Activated CD4-positive, alpha-beta T cell treated with anti-CD3 and anti-CD28 coated beads for 48 hours (primary cell): Measurements from ENCODE around the gene OR1M1.

Experiments
- DNase-seq: peaks from one replicate; pipeline ENCODE4 v3.0.0-alpha.2; 2020

OR1M1 gene

GRCh38 chr19:9075064-9075949, 11.6 kb upstream of the OR1M1 start:
- peak; percentile 4 for DNase-seq

DNA sequence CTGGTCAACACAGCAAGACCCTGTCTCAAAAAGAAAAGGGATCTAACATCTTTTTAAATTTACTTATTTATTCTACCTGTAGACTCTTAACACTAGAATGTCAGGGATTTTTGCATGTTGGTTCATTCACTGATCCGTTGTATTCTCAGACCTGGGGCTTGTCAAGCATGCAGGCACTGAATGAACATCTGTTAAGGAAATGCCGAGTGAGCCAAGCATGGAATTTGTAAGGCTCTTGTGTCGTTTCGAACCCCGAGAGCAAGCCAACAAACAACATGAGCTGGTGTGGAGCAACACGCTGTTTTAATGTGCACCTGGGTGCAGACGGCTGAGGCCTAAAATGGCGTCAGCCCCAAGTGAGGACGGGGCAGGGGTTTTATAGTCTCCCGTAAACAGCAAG, 10.0 kb upstream of the OR1M1 start:
- DNase-seq, result no peak

GRCh38 chr19:9078651-9079050, 8.2 kb upstream of the OR1M1 start:
- DNase-seq, result no peak

- no peak for DNase-seq
These were observed 20.5 kb downstream of the OR1M1 start, which contains the start of gene OR7G2 for GRCh38 chr19:9107375-9107774. OR7G2 (minus strand) TSS chr19:9107475; CDS start chr19:9103243, 4,232 bp downstream.

DNA sequence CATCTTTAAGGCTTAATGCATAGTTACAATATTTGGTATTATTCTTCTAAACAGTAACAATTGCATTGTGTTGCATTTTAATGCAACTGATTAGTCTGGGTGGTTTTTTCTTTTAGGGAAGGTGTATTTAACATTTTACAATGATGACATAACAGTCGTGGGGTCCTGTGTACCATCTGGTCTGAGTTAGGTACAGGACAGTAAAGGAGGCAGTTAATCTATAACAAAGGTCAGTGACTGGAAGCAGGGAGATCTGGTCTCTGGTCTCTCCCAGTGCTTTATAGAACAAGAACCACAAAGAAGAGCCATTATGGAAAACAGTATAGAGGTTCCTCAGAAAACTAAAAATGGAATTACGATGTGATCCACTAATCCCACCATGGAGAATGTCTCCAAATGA, 23.1 kb downstream of the OR1M1 start:
- DNase-seq, result no peak

DNA sequence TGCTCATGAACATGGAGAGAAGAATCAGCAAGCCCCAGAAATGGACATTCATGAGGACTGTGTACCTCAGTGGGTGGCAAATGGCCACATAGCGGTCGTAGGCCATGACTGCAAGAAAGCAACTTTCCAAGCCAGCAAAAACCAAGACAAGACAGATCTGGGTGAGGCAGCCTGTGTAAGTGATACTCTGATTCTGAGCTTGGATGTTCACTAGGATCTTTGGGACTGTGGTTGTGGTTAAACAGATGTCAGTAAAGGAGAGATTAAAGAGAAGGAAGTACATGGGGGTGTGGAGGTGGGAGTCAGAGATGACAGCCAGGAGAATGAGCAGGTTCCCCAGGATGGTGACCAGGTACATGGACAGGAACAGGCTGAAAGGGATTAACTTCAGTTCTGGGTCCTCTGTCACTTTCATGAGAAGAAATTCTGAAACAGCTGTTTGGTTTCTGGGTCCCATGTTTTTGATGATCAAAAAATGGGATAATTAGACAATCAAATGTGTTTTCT, 28.5 kb downstream of the OR1M1 start, which contains the start of gene OR7G1:
TSS of gene OR7G1 (minus strand) at position 457 of the 507 bp plus-strand sequence. CDS start at position 457, 0 bp downstream.
- DNase-seq, result no peak

DNA sequence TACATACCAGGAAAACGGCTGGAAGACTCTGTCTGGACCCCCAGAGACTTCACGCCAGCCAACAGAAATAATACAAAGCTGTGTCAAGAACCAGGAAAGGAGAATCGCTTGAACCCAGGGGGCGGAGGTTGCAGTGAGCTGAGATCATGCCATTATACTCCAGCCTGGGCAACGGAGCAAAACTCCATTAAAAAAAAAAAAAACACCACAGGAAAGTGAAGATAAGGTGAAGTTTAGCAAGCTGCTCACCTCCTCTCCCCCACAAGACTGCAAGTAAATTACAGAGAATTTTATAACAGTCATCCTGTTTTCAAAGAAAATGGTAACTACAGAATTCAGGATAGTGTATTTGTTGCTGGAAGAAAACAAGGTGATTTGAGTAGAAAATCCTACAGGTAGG, 29.7 kb downstream of the OR1M1 start:
- no peak for DNase-seq

DNA sequence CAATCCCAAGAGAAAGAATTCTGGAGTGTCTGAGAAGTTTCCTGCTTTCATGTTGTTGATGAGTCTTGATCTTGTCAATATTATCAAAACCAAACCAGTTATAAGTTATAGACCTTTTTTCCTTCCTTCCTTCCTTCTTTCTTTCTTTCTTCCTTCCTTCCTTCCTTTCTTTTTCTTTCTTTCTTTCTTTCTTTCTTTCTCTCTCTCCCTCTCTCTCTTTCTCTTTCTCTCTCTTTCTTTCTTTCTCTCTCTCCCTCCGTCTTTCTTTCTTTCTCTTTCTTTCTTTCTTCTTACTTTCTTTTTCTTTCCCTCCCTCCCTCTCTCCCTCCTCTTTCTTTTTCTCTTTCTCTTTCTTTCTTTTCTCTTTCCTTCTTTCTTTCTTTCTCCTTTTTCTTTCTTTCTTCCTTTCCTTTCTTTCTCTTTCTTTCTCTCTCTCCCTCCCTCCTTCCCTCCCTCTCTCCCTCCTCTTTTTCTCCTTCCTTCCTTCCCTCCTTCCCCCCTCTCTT, 40.1 kb downstream of the OR1M1 start, which contains the start of gene OR7G3:
TSS of gene OR7G3 (minus strand) at position 51 of the 506 bp plus-strand sequence. CDS start at position 51, 0 bp downstream.
- DNase-seq, result no peak

DNA sequence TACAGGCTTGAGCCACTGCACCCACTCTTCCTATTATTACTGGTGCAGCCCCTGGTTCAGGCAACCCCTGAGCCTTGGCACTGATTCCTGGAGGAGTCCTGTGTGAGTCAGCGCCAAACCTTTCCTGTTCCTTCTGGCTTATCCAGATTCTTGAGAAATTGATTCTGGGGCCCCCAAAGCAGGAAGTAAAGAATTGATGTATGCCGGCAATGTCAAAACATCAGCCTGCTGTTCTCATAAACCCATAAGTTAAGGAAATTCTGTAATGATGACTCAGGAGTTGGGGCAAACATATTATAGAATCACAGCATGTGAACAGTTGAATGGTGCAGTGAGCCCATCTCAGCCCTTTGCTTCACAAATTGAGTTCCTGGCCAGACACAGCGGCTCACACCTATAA, 41.3 kb downstream of the OR1M1 start:
- no peak for DNase-seq

- DNase-seq, result no peak
These were observed 44.1 kb downstream of the OR1M1 start for GRCh38 chr19:9130965-9131364.

DNA sequence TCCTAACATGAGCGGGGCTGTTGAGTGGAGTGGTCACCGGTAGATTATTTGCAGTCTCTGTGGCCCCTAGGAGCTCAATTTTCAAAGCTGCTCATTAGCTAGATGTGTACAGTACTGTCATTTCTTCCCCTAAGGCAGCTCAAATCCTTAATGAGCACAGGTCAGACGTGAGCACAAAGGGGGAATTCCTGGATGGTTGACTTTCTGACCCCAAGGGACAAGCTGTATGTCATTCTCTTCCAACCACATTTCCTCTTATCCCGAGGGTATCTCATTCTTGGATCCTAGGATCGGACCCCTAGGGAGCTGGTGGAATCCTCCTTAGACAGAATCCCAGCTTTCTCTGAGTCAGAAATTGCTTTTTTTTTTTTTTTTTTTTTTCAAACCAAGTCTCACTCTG, 45.6 kb downstream of the OR1M1 start:
- DNase-seq, result no peak

DNA sequence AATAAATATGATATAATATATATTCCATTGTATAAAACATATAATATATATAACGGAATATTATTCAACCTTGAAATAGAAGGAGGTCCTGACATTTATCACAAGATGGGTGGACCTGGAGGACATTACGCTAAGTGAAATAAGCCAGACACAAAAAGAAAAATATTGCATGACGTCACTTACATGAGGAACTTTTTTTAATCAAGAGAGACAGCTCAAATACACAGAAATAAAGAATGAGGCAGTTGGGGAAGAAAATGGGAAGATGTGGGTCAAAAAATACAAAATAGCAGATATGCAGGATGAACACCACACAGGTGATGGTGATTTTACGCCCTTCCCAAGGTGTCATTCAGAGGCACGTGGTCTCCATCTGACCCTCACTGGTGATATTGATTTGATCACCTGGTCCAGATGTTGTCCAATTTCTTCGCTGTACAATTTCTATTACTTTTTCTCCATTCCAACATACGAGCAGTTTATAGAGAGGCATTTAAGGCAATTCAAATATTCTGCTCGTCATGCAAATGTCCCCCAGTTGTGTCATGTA, 52.8 kb downstream of the OR1M1 start:
- no peak for DNase-seq

- peak; percentile 92 for DNase-seq
These were observed 53.5 kb downstream of the OR1M1 start, which contains the start of gene ZNF317 for GRCh38 chr19:9140159-9140874. ZNF317 (plus strand) TSS chr19:9140397; CDS start chr19:9156017, 15,620 bp downstream.

- DNase-seq, result no peak
These were observed 58.1 kb downstream of the OR1M1 start for GRCh38 chr19:9144920-9145319.
